Right ventricle myocardium superior (tissue), 1 donor: ENCODE data around the gene CTIF. TPM values are rescaled to one million over a fixed set of nuclear protein-coding genes. Genes with fewer than 3 reads are reported as not detected.

Experiments
- ATAC-seq: fragments of 200-7000 bp; cut with Tn5 transposase; one replicate; pipeline ENCODE4 v1.9.1; 2020; ENCODE audit warnings: mild to moderate bottlenecking; ENCODE audit not compliant: poor library complexity
- DNase-seq: peaks from one replicate; pipeline ENCODE4 v3.0.0-alpha.2; 2020
- intact Hi-C: fragments of 100-400 bp; cut with DNase I; formaldehyde crosslinking; loops from one replicate; pipeline ENCODE4 v1.11.2; 2022
- total RNA-seq: library from RNA; stranded (reverse); fragmentation: NEBNext Ultra II Directional; extraction: Animal tissue kit (Norgen Biotek cat#: 25700); gene quantifications from one replicate; pipeline ENCODE4 v1.2.1, GENCODE V29; 2021
- donor health status: DM: no; HTN: yes; CAD: no; lungs with severe emphysema.

The CTIF gene
- total RNA-seq, 1 donor from 2014 or later = 54.5 TPM

DNA sequence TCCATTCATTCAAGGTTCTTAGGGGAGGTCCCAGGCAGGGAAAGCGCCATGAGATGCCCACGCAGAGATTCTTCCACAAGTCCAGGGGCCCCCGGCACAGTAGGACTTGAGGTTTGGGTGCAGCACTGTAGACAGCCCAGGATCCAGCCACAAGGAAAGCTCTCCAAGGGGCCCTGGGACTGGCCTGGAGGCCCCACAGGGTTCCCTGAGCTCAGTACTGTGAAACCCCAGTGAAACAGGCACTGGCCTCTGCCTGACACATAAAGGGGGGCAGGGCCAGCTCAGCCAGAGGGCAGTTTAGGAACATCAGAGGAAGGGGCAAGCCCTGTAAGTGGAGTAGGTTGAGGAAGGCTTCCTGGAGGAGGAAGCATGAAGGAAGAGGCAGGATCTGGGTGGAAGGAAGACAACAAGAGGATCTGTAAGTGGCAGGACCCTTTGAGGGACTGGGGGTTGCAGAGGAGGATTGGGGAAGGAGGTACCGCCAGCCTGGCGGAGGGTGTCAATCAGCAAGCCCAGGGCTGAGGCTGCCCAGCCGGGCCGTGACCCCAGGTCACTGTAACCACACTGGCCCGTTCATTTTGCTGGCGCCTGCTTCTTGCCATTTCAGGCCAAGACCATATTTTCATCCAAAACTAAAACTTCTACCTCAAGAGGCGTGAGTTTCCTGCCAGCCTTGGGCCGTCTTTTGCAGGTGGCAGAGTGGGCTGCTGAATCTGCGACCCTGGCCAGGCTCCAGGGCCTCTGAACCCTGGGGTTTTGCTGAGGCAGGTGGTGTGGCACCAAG is 236.7 kb downstream of the CTIF start:
- intact Hi-C loops = no loop called here
- DNase-seq (no peak), ATAC-seq (no peak)

- no peak for ATAC-seq
- intact Hi-C loops = no loop called here
- no peak for DNase-seq
Measured at GRCh38 chr18:48776156-48776555, 237.3 kb downstream of the CTIF start.

- no peak for DNase-seq
- ATAC-seq = no peak
- intact Hi-C loops = no loop called here
Measured at GRCh38 chr18:48776641-48777025, 237.8 kb downstream of the CTIF start.

DNA sequence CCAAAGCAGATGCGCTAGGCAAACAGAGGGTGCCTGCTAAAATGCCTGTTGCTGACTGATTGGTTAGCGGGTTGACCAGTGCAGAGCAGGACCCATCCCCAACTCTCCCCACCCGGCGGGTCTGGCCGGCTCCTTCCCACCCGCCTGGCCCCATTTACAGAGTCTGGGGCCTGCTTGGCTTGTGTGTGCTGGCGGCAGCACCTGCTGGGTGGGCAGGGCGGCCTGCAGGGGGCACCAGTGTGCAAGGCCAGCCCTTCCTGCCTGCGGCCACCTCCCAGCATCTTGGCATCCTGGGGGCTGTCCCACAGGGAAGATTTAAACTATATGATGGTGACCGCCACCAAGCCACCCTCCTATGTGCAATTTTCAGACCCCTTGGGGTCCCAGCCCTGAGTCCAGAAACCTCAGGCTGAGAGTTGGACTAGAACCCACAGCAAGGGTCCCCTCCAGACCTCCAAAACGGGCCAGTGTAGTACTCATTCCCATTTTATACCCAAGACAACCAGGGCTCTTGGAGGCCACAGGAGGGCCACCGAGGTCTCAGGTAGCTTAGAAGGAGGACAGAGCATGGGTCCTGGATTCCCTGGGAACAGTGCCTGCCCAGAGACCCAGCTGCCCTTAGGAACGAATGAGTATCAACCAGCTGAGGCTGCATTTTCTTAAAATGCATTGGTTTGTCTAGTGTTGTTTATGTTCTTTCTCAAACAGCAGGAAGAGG is 238.4 kb downstream of the CTIF start:
- DNase-seq (peak; percentile 74), ATAC-seq (no peak)
- intact Hi-C loops = no loop called here

DNA sequence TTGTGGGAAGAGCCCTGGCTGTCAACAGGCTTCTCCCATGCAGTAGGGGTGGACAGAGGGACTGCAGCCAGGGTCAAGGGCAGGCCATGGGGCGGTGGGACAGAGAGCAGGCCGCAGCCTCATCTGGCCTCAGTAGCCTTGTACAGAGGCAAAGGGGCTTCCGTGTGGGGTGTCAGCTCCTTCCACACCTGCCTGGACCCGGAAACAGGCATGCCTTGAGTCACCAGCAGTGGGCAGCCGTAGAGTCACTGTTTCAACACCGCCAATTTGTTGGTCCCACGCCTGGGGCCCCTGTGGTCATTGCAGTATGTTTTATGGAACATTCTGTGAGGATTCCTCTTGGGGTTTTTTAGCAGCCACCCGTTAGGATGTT is 238.9 kb downstream of the CTIF start:
- no peak for DNase-seq

GRCh38 chr18:48778344-48779011 is 239.6 kb downstream of the CTIF start:
- ATAC-seq (no peak), DNase-seq (no peak)
- intact Hi-C loops = no loop called here

More for the DNA sequence above, 238.9 kb downstream of the CTIF start:
- intact Hi-C loops = no loop called here
- no peak for ATAC-seq

DNA sequence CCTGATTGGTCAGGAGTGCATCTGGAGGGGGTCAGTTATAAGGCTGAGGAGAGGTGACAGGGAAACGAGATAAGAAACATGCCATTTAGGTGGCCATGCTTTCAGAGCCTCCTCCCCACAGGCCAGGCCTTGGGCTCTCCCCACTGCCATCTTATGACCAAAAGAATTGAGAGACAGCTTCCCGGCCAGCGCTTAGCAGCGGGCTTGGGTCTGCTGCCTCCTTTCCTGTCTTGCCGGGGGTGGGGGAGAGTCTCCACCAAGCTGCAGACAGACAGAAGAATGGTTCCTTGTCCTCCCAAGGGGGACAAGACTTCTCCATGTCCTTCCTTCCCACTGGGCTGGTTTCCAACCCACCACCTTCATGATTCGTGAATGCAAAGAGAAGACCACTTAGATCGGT is 240.6 kb downstream of the CTIF start:
- intact Hi-C loops = no loop called here
- no peak for ATAC-seq
- DNase-seq = no peak

GRCh38 chr18:48780201-48780912 is 241.5 kb downstream of the CTIF start:
- intact Hi-C loops = loop anchor here (5.0 to 10.0 kb wide), 2 partner anchors 106 to 167 kb away; no protein-coding TSS in a partner anchor
- no peak for ATAC-seq
- peak; percentile 34 for DNase-seq

- DNase-seq (no peak), ATAC-seq (no peak)
- intact Hi-C loops = loop anchor here (5.0 to 10.0 kb wide), 2 partner anchors 106 to 166 kb away; no protein-coding TSS in a partner anchor
Measured at GRCh38 chr18:48780913-48781162, 242.0 kb downstream of the CTIF start.

GRCh38 chr18:48781163-48781987 is 242.5 kb downstream of the CTIF start:
- ATAC-seq (peak; percentile 77), DNase-seq (peak; percentile 94)
- intact Hi-C loops = loop anchor here (5.0 to 10.0 kb wide), 2 partner anchors 107 to 166 kb away; no protein-coding TSS in a partner anchor

- intact Hi-C loops = loop anchor here (5.0 to 10.0 kb wide), 2 partner anchors 107 to 165 kb away; no protein-coding TSS in a partner anchor
- peak; percentile 2 for ATAC-seq
Measured at GRCh38 chr18:48781988-48782363, 243.1 kb downstream of the CTIF start.

GRCh38 chr18:48782381-48782861 is 243.6 kb downstream of the CTIF start:
- DNase-seq = peak; percentile 75
- intact Hi-C loops = loop anchor here (5.0 to 10.0 kb wide), 2 partner anchors 108 to 165 kb away; no protein-coding TSS in a partner anchor
- ATAC-seq = peak; percentile 71

More at GRCh38 chr18:48781988-48782363, 243.1 kb downstream of the CTIF start:
- peak; percentile 35 for DNase-seq

DNA sequence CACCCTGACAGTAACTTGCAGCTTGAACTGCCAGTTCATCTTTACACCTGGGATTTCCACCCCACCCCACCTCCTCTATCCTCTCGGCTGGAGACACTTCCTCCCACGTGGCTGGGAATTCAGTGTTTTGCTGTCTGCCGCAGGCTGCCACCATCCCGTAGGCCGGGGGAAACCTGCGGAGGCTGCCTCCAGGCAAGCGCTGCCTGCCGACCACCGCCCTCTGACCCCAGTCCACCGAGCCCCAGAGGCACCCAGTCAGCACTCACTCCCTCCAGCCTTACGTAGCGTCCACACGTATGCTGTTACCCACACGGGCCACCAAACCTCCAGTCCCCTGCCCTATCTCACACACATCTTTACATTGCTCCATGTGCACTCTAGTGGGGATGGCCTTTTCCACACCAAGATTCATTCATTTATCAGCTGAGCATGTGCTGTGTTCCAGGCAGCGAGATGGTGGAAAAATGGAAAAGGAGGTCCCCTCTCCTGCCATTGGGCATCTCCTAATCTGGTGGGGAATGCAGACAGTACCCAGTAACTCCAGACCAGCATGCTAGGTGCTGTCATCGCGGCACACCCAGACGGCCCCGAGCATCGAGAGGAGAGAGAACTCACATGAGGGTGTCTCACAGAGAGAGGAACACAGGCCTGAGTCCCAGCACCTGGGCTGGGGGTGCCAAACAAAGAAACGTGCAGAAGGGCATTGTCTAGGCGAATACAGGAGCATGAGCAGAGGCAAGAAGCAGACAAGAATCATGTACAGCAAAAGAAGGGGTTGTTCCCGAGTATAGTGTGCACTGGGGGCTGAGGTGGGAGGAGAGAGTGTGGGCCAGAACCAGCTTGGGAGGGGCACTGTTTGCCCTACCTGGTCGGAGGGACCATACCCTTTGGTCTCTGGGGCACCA is 245.0 kb downstream of the CTIF start:
- intact Hi-C loops = loop anchor here (5.0 to 10.0 kb wide), 2 partner anchors 109 to 163 kb away; no protein-coding TSS in a partner anchor
- DNase-seq (peak; percentile 33), ATAC-seq (no peak)

- DNase-seq = peak; percentile 5
- intact Hi-C loops = loop anchor here (5.0 to 10.0 kb wide), 2 partner anchors 110 to 163 kb away; no protein-coding TSS in a partner anchor
- ATAC-seq = no peak
Measured at GRCh38 chr18:48784656-48785055, 245.8 kb downstream of the CTIF start.

GRCh38 chr18:48785091-48785614 is 246.3 kb downstream of the CTIF start:
- DNase-seq = peak; percentile 43
- no peak for ATAC-seq
- intact Hi-C loops = loop anchor here (10.0 kb wide), 1 partner anchor 110 kb away; no protein-coding TSS in a partner anchor

GRCh38 chr18:48785736-48786454 is 247.1 kb downstream of the CTIF start:
- ATAC-seq (no peak), DNase-seq (peak; percentile 18)
- intact Hi-C loops = loop anchor here (10.0 kb wide), 1 partner anchor 111 kb away; no protein-coding TSS in a partner anchor
